HG03095 (cell line): Measurements from ENCODE around the gene IL4R.

Experiments used
- ATAC-seq: cut with Tn5 transposase; IDR thresholded peaks from one replicate; pipeline ENCODE4 v1.9.1; 2021; ENCODE audit warnings: moderate library complexity; ENCODE audit not compliant: unreplicated experiment

Gene IL4R

DNA sequence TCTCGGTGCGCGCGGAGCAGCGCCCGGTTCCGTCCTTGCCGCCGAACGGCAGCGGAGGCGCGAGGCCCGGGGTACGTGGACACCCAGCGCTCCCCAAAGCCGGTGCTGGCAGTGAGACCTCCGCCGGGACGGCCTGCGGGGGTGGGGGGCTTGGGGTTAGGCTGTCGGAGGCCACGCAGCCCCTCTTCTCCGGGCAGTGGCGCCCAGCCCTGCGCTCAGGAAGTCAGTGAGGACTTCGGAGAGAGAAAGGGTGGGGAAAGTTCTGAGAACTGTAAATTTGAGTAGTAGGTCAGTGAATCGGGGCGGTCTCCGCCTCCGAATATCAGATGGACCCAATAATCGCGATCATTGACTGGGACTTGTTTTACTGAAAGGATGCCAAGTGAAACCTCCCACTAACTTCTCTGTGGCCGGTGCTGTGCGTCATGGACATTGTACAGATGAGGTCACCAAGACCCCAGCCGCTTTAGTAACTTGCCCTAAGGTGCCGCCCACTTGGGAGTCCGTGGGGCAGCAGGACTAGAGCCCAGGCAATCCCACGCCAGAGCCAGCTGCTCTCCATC lies 468 bp downstream of the IL4R start:
- peak; percentile 18 for ATAC-seq

DNA sequence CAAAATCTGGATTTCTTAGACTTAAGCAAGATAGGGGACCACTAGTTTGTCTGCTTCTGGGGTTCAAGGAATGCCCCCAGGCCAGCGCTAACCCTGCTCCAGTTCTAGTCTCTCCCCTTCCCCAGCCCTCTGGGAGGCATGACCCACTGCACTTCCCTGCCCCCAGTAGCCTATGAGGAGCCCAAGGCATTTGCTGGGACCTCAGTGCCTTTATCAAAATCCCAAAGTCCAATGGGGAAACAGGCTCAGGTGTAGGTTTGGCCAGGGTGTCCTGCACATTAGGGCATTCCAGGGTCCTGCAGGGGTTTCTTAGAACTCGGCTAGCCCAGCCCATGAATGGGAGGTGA lies 1.2 kb downstream of the IL4R start:
- no peak for ATAC-seq

DNA sequence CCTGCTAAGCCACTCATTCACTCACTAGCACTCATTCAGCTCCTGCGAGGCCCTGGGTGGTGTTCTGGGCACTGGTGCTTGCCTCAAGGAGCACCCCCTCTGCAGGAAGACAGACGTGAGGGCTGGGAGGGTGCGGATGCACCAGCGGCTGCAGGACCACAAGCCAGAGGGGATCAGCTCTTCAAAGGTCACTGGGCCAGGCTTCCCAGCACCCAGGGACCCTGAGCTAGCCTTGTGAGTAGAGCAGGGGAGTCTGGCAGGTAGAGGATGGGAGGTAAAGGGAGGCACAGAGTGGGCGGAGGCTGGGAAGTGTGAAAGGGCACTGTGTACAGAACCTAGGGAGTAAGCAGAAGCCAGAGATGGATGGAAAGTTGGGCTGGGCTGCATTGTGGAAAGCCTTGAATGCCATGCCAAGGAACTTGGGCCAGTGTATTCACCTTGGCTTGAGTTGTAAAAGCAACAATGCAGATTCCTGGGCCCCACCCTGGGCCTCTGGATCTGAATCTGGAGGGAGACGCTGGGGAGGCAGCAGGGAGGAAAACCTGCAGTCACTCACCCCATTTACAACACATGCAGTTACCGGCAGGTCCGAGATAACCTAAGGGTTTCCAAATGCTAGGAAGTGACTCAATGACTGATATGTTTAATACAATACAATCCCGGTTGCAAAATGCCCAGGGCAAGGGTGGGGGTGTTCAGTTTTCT lies 1.7 kb downstream of the IL4R start:
- no peak for ATAC-seq

DNA sequence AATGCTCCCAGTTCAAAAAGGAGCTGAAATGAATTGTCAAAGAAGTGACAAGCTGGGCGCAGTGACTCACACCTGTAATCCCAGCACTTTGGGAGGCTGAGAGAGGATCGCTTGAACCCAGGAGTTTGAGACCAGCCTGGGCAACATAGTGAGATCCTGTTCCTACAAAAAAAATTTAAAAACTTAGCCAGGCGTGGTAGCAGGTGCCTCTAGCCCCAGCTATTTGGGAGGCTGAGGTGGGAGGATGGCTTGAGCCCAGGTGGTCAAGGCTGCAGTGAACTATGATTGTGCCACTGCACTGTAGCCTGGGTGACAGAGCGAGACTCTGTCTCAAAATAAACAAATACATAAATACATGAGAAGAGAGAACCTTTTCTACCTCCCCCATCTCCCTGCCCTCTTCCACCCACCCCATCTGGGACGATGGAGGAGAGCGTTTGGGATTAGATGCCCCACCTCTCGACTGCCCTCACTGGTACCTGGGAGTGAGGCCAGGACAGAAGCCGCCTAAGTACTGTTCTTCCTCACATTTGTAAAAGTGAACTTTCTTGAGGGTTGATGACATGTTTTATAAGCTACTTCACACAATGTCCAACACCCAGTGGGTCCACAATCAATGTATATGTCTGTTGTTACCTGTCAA lies 2.4 kb downstream of the IL4R start:
- no peak for ATAC-seq

DNA sequence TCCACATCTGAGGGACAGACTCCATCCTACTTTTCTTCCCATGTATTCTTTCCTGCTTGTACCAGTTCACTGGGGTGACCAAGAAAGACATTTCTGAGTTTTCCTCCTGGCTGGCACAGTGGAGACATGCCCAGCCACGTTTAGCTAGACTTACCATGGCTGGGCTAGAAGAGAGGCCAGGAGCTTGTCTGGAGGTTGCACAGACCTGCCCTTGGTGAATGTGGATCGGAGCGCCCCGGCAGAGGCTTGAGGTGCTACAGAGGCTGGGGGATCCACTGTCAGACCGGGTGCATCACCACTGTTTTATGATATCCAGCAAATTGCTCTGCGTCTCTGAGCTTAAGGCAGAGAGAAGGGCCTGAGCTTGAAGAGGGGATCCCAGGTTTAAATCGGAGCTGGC lies 3.5 kb downstream of the IL4R start:
- no peak for ATAC-seq

DNA sequence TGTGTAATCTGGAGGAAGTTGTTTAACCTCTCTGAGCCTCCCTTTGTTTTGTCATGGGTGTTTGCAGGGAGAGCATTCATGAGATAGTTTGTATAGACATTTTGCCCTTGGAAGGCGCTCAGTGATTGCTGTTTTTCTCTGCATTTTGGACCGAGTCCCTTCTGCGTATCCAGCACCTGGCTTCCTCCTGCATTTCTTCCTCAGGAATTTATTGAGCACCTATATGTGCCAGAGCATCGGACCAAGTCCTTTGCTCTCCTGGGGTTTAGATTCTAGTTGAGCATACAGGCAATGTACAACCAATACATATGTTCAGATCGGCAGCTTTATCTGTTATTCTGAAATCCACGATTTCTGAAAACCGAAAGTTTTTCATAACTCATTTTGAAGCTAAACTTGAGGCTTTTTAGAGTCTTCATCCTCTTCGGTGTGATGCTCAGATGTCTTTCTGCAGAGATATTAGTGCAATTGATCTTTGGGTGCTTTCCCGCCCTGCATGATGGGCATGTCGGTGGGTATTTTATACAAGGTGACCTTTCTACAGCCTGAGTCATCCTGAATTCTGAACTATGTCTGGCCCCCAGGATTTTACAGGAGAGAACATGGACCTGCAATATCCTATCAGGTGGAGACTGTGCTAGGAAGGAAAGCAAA lies 4.1 kb downstream of the IL4R start:
- ATAC-seq, result no peak

DNA sequence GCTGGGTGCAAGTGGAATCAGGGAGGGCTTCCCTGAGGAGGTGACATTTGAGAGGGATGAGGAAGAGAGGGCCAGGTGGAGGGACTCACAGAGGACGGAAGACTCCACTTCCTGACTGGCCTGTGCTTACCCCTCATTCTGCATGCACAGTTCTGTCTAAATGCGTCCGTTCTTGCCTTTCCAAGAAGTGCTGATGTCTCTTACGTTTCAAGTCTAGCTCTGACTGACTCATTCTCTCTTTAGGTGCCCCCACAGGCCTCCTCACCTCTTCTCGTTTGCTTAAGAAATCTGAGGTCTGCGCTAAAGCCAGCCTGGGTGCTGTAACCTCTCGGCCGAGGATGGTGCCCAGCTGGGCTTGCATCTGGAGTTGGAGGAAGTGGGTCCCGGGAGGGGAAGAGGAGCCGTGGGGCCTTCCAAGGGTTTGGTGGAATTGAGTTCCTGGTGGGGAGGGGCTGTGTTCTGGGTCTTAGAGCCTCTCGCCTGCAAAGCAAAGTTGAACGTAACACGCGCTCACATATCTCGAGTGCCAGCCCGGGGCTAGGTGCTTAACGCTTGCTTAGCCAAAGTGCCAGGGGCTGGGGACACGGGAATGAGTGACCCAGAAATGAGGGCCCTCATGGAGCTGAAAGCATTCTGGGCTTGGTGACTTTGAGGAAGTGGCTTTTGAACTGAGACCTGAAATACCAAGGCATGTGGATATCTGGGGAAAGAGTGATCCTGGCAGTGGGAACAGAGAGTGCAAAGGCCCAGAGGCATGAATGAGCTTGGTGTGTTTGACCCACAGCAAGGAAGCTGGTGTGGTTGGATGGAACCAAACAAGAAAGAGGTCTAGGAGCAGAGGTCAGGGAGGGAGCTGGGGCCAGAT lies 4.8 kb downstream of the IL4R start:
- peak; percentile 34 for ATAC-seq

DNA sequence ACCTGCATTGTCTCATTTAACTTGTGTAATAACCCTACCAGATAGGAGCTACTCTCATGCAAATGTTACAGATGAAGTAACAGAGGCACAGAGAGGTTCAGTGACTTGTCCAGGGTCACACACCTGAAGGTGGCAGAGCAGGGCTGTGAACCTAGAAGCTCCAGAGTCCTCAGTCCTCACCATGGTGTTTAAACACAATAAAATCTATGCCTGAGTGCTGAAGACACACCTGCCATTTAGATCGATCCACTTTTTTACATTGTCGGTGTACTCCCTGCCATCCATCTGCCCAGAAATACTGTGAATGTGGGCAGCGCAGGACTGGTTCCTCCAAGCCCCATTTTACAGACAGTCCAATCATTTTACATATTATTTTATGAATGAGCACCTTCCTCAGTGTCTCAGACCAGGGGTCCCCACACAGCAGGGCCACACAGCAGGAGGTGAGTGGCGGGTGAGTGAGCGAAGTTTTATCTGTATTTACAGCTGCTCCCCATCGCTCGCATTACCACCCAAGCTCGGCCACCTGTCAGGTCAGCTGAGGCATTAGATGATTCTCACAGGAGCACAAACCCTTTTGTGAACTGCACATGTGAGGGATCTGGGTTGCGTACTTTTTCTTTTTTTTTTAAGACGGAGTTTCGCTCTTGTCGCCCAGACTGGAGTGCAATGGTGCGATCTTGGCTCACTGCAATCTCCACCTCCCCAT lies 5.6 kb downstream of the IL4R start:
- ATAC-seq, result no peak

DNA sequence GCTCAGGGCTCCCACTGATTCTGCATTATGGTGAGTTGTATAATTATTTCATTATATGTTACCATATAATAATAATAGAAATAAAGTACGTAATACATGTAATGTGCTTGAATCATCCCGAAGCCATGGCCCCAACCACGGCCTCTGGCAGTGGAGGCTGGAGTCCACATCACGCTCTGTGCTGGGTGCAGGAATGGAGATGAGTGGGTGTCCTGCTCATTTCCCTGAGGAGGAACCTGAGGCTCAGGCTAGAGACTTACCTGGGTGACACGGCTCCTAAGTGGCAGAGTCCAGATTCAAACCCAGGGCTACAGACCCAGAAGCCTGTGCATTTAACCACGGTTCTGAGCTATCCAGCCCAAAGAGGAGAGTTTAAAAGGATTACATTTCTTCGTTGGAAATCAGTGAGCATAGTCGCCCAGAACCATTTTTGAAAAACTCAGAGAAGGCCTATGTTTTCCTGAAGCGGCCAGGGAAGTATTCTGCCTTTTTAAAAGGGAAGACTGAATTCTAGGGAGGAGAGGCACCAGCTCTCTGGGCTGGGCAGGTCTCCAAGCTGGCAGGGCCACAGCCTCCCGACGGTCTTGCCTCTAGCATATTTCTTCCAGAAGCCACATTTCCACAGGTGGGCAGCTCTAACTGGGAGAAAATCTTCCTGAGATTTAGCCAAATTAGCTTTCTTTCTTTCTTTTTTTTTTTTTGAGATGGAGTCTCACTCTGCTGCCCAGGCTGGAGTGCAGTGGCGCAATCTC lies 6.7 kb downstream of the IL4R start:
- ATAC-seq, result no peak

DNA sequence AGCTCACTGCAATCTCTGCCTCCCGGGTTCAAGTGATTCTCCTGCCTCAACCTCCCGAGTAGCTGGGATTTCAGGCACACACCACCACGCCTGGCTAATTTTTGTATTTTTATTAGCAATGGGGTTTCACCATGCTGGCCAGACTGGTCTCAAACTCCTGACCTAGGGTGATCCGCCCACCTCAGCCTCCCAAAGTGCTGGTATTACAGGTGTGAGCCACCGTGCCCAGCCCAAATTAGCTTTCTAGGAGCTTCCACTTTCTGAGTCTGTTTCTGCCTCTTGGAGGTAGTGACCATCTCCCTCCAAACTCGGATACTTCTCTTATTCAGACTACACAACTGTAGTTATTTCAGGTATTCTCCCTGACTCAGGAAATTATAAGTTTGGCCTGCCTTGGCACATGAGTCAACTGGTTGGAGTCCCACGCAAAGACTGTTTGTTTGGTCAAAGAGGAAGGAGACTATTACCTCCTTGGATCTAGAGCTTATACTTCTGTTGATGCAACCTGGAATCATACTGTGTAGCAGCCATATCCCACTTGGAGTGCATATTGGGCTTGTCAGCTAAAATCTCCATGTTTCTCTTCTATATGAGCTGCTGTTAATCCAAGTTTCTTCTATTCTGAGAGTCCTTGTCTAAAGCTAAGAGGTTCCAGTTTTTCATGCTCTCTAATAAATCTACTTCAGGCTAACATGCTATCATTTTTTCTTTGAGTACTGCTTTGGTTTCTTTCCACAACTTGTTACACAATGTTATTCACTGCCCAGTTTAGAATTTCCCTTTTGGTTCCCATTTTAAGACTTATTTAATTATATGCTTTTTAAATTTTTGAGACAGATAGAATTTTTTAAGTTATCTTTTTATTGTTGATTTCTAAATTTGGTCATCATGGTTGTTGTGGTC lies 7.5 kb downstream of the IL4R start:
- no peak for ATAC-seq

DNA sequence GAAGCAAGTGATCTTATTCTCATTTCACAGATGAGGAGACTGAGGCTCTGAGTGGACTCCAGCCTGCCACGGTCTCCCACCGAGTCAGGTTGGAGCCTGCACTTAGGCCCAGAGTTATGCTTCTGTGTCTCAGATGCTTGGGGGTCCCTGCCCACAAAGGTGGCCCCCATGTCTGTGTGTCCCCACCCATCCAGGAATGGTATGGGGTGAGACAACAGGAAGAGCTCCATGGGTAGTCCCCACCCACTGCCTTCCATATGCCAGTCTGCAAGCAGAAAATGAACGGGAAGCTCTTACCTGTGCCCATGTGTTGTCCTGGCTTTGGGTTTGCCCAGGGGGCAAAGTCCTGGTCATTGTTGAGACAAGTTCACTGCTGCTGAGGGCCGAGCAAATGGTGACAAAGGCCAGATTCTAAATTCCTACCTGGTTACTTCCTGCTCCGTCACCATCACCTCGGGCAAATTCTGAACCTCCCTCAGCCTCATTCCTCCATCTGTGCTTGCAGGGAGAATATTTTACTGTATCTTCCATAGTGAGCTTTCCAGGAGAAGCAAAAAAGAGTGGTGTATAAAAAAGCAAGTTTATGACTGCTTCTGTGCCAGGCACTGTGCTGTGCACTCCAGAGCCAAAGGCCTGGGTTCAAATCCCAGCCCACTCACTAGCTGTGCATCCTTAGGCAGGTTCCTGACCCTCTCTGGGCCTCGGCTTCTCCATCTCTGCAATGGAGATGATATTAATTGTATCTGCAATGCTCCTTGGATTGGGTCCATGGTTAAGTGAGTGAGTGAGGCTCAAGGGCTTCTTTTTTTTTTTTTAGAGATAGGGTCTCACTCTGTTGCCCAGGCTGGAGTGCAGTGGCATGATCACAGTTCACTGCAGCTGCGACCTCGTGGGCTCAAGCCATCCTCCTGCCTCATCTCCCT lies 9.3 kb downstream of the IL4R start:
- ATAC-seq, result no peak

DNA sequence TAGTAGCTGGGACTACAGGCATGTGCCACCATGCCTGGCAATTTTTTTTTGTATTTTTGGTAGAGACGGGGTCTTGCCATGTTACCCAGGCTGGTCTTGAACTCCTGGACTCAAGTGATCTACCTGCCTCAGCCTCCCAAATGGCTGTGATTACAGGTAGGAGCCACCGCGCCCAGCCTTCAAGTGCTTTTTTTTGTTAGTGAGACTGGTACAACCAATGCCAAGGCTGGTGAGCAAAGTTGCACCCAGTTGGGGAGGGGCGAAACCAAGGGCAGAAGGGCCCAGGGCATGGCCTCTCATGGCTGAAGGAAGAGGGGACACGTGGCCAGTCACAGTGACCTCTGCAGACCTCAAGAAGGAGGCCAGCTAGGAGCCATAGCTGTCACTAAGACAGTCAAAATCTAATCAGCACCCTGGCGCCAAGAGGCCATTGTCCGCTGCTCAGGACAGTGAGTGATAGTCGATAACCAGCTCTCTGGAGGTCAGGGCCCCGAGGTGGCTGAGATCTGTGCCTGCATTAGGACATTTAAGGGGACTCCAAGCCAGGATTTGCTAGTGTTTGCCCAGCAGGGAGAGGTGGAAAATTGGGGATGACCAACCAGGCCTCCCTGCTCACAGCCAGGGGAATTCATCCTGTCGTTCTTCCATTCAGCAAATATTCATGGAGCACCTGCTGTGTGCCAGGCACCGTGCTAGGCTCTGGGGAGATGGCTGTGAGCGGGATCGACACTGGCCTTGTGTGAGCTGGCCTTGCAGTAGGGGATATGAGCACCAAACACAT lies 10.2 kb downstream of the IL4R start:
- no peak for ATAC-seq

DNA sequence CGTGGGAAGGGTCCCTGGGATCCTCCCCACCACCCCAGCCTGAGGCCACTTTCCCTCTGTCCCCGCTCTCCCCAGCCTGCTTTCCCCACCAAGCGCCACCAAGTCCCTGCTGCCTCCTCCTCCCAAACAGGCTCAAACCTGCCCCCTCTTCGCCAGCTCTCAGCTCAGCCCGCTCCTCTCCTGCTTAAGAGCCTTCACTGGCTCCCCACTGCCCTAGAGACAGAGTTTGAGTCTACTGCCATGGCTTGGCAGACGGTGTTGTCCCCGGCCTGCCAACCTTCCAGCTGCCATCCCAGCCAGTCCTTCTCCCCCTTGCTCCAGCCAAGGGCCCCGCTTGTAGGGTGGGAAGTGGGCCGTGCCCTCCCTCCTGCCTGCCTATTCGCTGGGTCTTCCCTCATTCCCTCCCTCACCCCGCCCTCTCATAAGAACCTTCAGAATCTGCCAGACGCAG lies 11.1 kb downstream of the IL4R start:
- ATAC-seq, result no peak

DNA sequence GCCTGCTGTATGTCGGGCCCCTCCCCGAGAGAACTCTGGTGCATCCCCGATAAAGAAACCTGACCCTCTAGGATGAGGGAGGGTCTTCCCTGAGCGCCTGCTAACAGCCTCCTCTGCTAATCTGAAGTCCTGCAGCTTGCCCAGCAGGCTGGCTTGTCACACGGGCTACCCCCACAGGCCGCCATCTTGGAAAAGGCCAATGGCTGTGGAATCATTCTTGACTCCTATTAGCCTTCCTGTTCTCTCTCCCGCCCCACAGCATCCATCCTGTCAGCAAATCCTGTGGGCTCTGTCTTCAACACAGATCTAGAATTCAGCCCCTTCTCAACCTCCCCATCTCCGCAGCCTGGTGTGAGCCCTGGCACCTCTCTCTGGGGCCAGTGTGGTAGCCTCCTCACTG lies 12.0 kb downstream of the IL4R start:
- no peak for ATAC-seq

DNA sequence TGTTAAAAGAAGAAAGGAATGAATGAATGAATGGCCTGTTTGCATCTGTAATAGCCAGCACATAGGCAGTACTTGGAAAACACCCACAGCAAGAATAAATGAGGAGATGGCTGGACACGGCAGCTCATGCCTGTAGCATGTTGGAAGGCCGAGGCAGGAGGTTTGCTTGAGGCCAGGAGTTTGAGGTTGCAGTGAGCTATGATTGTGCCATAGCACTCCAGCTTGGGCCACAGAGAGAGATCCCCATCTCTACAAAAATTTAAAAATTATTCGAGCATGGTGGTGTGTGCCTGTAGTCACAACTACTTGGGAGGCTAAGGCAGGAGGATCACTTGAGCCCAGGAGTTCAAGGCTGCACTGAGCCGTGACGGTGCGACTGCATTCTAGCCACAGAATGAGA lies 12.5 kb downstream of the IL4R start:
- ATAC-seq, result peak; percentile 19

DNA sequence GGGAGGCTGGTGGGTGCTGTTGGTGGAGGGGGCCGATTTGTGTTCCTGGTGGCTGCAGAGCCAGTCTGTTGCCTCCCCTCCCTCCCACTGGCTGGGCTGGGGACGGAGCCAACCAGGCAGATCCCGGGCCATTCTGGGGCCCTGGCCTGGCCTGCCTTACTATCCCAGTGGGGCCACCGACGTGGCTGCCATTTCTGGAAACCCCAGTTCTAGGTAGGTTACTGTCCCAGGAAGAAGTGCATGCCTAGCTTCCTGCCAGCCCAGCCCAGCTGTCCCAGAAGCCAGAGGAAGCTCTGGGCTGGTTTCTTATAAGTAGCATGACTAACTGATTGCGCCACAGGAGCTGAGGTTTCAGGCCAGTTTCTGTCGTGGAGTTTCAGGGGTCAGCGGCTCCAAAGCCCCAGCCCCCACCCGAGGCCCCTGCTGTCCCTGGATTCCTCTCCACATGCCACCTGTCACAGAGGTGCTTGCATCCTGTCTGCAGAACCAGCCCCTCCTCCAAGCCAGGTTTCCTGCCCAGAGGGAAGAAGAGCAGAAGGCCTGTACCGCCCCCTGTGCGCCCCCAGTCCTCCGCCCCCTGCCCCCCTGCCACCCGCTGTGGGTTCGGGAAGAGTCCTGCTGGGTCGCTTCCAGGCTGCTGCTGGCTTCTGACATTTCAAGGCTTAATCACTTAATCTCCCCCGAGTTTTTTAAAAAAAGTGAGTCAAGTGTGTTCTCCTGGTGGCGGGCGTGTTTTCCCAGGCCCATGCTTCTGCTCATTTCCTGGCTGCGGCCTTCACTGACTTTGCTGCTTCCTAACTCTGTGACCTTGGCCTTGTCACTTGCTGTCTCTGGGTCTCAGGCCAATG lies 13.2 kb downstream of the IL4R start:
- ATAC-seq, result peak; percentile 55
